Endothelial cell of umbilical vein (primary cell): ENCODE measurements around the gene MAN2B2.

Experiments used
- CTCF ChIP-seq, 2 donors: IDR thresholded peaks; 1 replicate in 1 of 2; 2 replicates in 1 of 2; pipeline ENCODE4 v1.5.1; 2011; ENCODE audit warnings: low read length in 2 of 2, mild to moderate bottlenecking in 2 of 2, moderate library complexity in 2 of 2, control low read depth in 1 of 2, inconsistent platforms in 1 of 2, low read depth in 1 of 2; ENCODE audit not compliant: insufficient read depth in 1 of 2; ENCODE audit errors: extremely low read depth in 1 of 2
- EZH2 ChIP-seq: IDR thresholded peaks from 2 replicates; pipeline ENCODE4 v1.6.1; 2012; ENCODE audit warnings: borderline replicate concordance, low read depth, mild to moderate bottlenecking, moderate library complexity, low read length, inconsistent platforms; ENCODE audit not compliant: severe bottlenecking
- FOS ChIP-seq: IDR thresholded peaks from 2 replicates; pipeline ENCODE4 v1.6.1; 2011; ENCODE audit warnings: mild to moderate bottlenecking, low read length, moderate library complexity, borderline replicate concordance; ENCODE audit not compliant: insufficient read depth
- MAX ChIP-seq: IDR thresholded peaks from 2 replicates; pipeline ENCODE4 v1.6.1; 2011; ENCODE audit not compliant: insufficient read depth, insufficient read length
- POLR2A ChIP-seq: IDR thresholded peaks from 2 replicates; pipeline ENCODE4 v1.6.1; 2012; ENCODE audit warnings: low read depth, mild to moderate bottlenecking, control low read depth, low read length
- POLR2AphosphoS5 ChIP-seq: IDR thresholded peaks from 2 replicates; pipeline ENCODE4 v1.6.1; 2012; ENCODE audit warnings: low read depth, mild to moderate bottlenecking, control low read depth, low read length, moderate library complexity; ENCODE audit not compliant: insufficient read depth

- TF ChIP-seq CTCF (IDR thresholded peaks at IDR 0.05; ENCODE audit: extremely low read depth in 1 of 2, insufficient read depth in 1 of 2, low read depth in 1 of 2, low read length in 2 of 2) (no peak), POLR2AphosphoS5 (no peak), POLR2A (no peak), EZH2 (no peak), MAX (no peak), FOS (no peak)
These were observed 3.4 kb upstream of the MAN2B2 start for GRCh38 chr4:6571608-6572007.
